SK-N-SH treated with all-trans-retinoic acid at 6 μM for 48 hours (cell line): ENCODE results near the gene SIM2.

ENCODE experiments used
- ATAC-seq: fragments of 200-7000 bp; cut with Tn5 transposase; 3 replicates; pipeline ENCODE4 v1.9.1; 2020; ENCODE audit warnings: mild to moderate bottlenecking, moderate library complexity
- ARNTL ChIP-seq: fragments of 450-650 bp; formaldehyde crosslinking; IDR thresholded peaks from 2 replicates; pipeline ENCODE4 v1.5.0; 2020; ENCODE audit warnings: low read depth, mild to moderate bottlenecking, moderate library complexity, borderline replicate concordance
- BACH2 ChIP-seq: fragments of 250-450 bp; sonication (Bioruptor Pico); IDR thresholded peaks from 2 replicates; pipeline ENCODE4 v1.9.0; 2021; ENCODE audit warnings: mild to moderate bottlenecking, borderline replicate concordance
- CSDC2 ChIP-seq: fragments of 250-450 bp; sonication (Bioruptor Pico); IDR thresholded peaks from 2 replicates; pipeline ENCODE4 v1.5.0; 2020; ENCODE audit warnings: mild to moderate bottlenecking, moderate library complexity
- CSRNP3 ChIP-seq: fragments of 250-450 bp; sonication (Bioruptor Pico); IDR thresholded peaks from 2 replicates; pipeline ENCODE4 v1.5.1; 2021; ENCODE audit warnings: mild to moderate bottlenecking, moderate library complexity
- ESRRG ChIP-seq: fragments of 250-450 bp; sonication (Bioruptor Pico); IDR thresholded peaks from 2 replicates; pipeline ENCODE4 v1.6.1; 2021; ENCODE audit warnings: mild to moderate bottlenecking
- GLIS3 ChIP-seq: fragments of 250-450 bp; sonication (Bioruptor Pico); IDR thresholded peaks from 2 replicates; pipeline ENCODE4 v1.5.0; 2020; ENCODE audit warnings: mild to moderate bottlenecking, moderate library complexity
- ISL1 ChIP-seq: fragments of 250-450 bp; sonication (Bioruptor Pico); IDR thresholded peaks from 2 replicates; pipeline ENCODE4 v2.1.2; 2022; ENCODE audit warnings: mild to moderate bottlenecking, moderate library complexity
- OSR1 ChIP-seq: fragments of 250-450 bp; sonication (Bioruptor Pico); IDR thresholded peaks from 2 replicates; pipeline ENCODE4 v1.8.0; 2022; ENCODE audit warnings: moderate library complexity, mild to moderate bottlenecking, inconsistent platforms
- PATZ1 ChIP-seq: fragments of 250-450 bp; sonication (Bioruptor Pico); IDR thresholded peaks from 2 replicates; pipeline ENCODE4 v1.8.0; 2020; ENCODE audit warnings: mild to moderate bottlenecking, moderate library complexity, borderline replicate concordance
- POU6F1 ChIP-seq: fragments of 250-450 bp; sonication (Bioruptor Pico); IDR thresholded peaks from 2 replicates; pipeline ENCODE4 v1.8.0; 2021; ENCODE audit warnings: low read depth, mild to moderate bottlenecking, moderate library complexity, borderline replicate concordance
- PPARA ChIP-seq: fragments of 250-450 bp; sonication (Bioruptor Pico); IDR thresholded peaks from 2 replicates; pipeline ENCODE4 v1.5.0; 2020; ENCODE audit warnings: mild to moderate bottlenecking, borderline replicate concordance
- RARB ChIP-seq: fragments of 250-450 bp; sonication (Bioruptor Pico); IDR thresholded peaks from 2 replicates; pipeline ENCODE4 v1.8.0; 2021; ENCODE audit warnings: mild to moderate bottlenecking, moderate library complexity
- SNAI2 ChIP-seq: fragments of 250-450 bp; sonication (Bioruptor Pico); IDR thresholded peaks from 2 replicates; pipeline ENCODE4 v1.5.0; 2020; ENCODE audit warnings: mild to moderate bottlenecking, moderate library complexity
- TCF4 ChIP-seq: fragments of 250-450 bp; sonication (Bioruptor Pico); IDR thresholded peaks from 2 replicates; pipeline ENCODE4 v1.8.0; 2021; ENCODE audit warnings: mild to moderate bottlenecking, moderate library complexity, borderline replicate concordance
- TOX ChIP-seq: fragments of 250-450 bp; sonication (Bioruptor Pico); IDR thresholded peaks from 2 replicates; pipeline ENCODE4 v1.8.0; 2021; ENCODE audit warnings: mild to moderate bottlenecking, moderate library complexity, borderline replicate concordance
- ZC3H10 ChIP-seq: fragments of 250-450 bp; sonication (Bioruptor Pico); IDR thresholded peaks from 2 replicates; pipeline ENCODE4 v1.5.1; 2021; ENCODE audit warnings: mild to moderate bottlenecking, moderate library complexity
- ZFP3 ChIP-seq: fragments of 250-450 bp; sonication (Bioruptor Pico); IDR thresholded peaks from 2 replicates; pipeline ENCODE4 v1.5.0; 2020; ENCODE audit warnings: mild to moderate bottlenecking, moderate library complexity
- ZFP30 ChIP-seq: fragments of 450-650 bp; formaldehyde crosslinking; IDR thresholded peaks from 2 replicates; pipeline ENCODE4 v1.5.0; 2022; ENCODE audit warnings: mild to moderate bottlenecking, moderate library complexity
- ZNF70 ChIP-seq: fragments of 450-650 bp; formaldehyde crosslinking; IDR thresholded peaks from 2 replicates; pipeline ENCODE4 v1.5.0; 2020; ENCODE audit warnings: mild to moderate bottlenecking, moderate library complexity
- ZNF8 ChIP-seq: fragments of 450-650 bp; formaldehyde crosslinking; IDR thresholded peaks from 2 replicates; pipeline ENCODE4 v1.5.0; 2020; ENCODE audit warnings: mild to moderate bottlenecking, moderate library complexity
- TF ChIP-seq, protein P1 (sequence below): fragments of 250-450 bp; sonication (Bioruptor Pico); IDR thresholded peaks from 2 replicates; pipeline ENCODE4 v1.5.0; 2020; ENCODE audit warnings: mild to moderate bottlenecking, moderate library complexity
- TF ChIP-seq, protein P2 (sequence below): fragments of 250-450 bp; sonication (Bioruptor Pico); IDR thresholded peaks from 2 replicates; pipeline ENCODE4 v1.5.1; 2020; ENCODE audit warnings: low read depth, mild to moderate bottlenecking, moderate library complexity

SIM2 gene

DNA sequence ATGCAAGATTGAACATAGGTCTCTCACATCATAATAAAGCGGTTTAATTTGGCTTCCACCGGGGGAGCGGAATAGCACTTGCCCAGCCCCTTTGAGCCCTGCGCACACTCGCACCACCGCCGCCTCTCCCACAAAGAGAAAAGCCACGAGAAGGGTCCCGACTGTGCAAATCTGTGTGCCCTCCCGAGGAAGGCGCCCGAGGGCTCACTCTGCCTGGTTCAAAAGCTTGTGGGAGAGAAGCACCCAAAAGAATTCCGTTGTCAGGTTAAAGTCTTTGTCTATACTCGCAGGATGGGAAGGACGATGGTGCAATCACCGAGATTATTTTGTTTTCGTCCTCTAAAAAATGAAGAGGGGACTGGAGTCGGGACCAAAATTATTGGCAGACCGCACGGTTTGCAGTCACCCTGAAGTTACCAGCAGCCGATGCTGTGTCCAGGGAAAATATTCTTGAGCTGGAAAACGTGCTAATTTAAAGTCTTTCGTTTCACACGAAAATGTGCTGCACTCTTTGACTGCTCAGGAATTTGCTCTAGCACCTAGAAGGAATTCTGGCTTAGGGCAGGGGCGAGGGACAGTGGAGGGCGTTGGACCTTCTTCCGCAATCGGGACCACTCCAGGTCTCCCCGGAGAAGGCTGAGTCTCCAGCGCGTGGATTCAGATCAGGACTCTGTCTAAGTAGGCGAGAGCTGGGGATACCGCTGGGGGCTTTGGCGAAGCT, 6.6 kb upstream of the SIM2 start:
- no peak for TF ChIP-seq ESRRG (CRISPR knock-in tag)
- no peak for TF ChIP-seq TOX (CRISPR knock-in tag)
- TF ChIP-seq GLIS3 (CRISPR knock-in tag) = no peak

GRCh38 chr21:36692835-36693488, 6.0 kb upstream of the SIM2 start:
- TF ChIP-seq ARNTL (CRISPR knock-in tag) (no peak), ISL1 (CRISPR knock-in tag) (no peak), TCF4 (no peak), CSRNP3 (CRISPR knock-in tag) (no peak), ZFP3 (no peak), RARB (CRISPR knock-in tag) (no peak)
- TF ChIP-seq, all 23 proteins: peak for 0
- ATAC-seq = peak; percentile 20; the same call in 2 of the 3 replicates

More for the DNA sequence above, 6.6 kb upstream of the SIM2 start:
- no peak for ATAC-seq

GRCh38 chr21:36693489-36694030, 5.4 kb upstream of the SIM2 start:
- no peak; the same call in 1 of the 3 replicates for ATAC-seq
- TF ChIP-seq ZNF70 (CRISPR knock-in tag) = no peak
- no peak for TF ChIP-seq POU6F1 (CRISPR knock-in tag)
- no peak for TF ChIP-seq ZC3H10
- no peak for TF ChIP-seq OSR1
- no peak for TF ChIP-seq GLIS3 (CRISPR knock-in tag)
- no peak for TF ChIP-seq CSRNP3 (CRISPR knock-in tag)
- TF ChIP-seq RARB (CRISPR knock-in tag) = no peak
- TF ChIP-seq ZFP3 = no peak
- TF ChIP-seq BACH2 (CRISPR knock-in tag) = no peak
- TF ChIP-seq, protein P1, sequence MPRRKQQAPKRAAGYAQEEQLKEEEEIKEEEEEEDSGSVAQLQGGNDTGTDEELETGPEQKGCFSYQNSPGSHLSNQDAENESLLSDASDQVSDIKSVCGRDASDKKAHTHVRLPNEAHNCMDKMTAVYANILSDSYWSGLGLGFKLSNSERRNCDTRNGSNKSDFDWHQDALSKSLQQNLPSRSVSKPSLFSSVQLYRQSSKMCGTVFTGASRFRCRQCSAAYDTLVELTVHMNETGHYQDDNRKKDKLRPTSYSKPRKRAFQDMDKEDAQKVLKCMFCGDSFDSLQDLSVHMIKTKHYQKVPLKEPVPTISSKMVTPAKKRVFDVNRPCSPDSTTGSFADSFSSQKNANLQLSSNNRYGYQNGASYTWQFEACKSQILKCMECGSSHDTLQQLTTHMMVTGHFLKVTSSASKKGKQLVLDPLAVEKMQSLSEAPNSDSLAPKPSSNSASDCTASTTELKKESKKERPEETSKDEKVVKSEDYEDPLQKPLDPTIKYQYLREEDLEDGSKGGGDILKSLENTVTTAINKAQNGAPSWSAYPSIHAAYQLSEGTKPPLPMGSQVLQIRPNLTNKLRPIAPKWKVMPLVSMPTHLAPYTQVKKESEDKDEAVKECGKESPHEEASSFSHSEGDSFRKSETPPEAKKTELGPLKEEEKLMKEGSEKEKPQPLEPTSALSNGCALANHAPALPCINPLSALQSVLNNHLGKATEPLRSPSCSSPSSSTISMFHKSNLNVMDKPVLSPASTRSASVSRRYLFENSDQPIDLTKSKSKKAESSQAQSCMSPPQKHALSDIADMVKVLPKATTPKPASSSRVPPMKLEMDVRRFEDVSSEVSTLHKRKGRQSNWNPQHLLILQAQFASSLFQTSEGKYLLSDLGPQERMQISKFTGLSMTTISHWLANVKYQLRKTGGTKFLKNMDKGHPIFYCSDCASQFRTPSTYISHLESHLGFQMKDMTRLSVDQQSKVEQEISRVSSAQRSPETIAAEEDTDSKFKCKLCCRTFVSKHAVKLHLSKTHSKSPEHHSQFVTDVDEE = no peak
- no peak for TF ChIP-seq PATZ1 (CRISPR knock-in tag)
- no peak for TF ChIP-seq ZNF8 (CRISPR knock-in tag)
- no peak for TF ChIP-seq PPARA (CRISPR knock-in tag)
- TF ChIP-seq TCF4 = no peak
- no peak for TF ChIP-seq CSDC2 (CRISPR knock-in tag)
- no peak for TF ChIP-seq SNAI2 (CRISPR knock-in tag)
- no peak for TF ChIP-seq ISL1 (CRISPR knock-in tag)
- TF ChIP-seq, protein P2, sequence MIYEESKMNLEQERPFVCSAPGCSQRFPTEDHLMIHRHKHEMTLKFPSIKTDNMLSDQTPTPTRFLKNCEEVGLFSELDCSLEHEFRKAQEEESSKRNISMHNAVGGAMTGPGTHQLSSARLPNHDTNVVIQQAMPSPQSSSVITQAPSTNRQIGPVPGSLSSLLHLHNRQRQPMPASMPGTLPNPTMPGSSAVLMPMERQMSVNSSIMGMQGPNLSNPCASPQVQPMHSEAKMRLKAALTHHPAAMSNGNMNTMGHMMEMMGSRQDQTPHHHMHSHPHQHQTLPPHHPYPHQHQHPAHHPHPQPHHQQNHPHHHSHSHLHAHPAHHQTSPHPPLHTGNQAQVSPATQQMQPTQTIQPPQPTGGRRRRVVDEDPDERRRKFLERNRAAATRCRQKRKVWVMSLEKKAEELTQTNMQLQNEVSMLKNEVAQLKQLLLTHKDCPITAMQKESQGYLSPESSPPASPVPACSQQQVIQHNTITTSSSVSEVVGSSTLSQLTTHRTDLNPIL (CRISPR knock-in tag) = no peak
- no peak for TF ChIP-seq ZFP30 (CRISPR knock-in tag)
